Stomach smooth muscle (tissue), 2 donors: Measurements from ENCODE around the gene KRTCAP2.
"Not testable (repeated sequence)": the region's sequence is repeated elsewhere in the genome, so short reads cannot be mapped to it uniquely, and the experiment has no call there.

Source experiments
- H3K27ac ChIP-seq: one replicate; pipeline ENCODE4 v1.7.0; 2013; ENCODE audit warnings: mild to moderate bottlenecking, low read length, inconsistent platforms
- H3K27me3 ChIP-seq, 2 donors: one replicate each; pipeline ENCODE4 v1.7.0; 2013; ENCODE audit warnings: low read length in 2 of 2; ENCODE audit not compliant: insufficient read depth in 2 of 2, control insufficient read depth in 1 of 2
- H3K36me3 ChIP-seq, 2 donors: one replicate each; pipeline ENCODE4 v1.7.0; 2013; ENCODE audit warnings: low read length in 2 of 2; ENCODE audit not compliant: control insufficient read depth in 2 of 2, insufficient read depth in 2 of 2
- H3K4me1 ChIP-seq: one replicate; pipeline ENCODE4 v1.7.0; 2013; ENCODE audit warnings: low read length; ENCODE audit not compliant: control insufficient read depth, insufficient read depth
- H3K4me3 ChIP-seq, 2 donors: one replicate each; pipeline ENCODE4 v1.7.0; 2013; ENCODE audit warnings: low read length in 2 of 2
- H3K9ac ChIP-seq, 2 donors: one replicate each; pipeline ENCODE4 v1.7.0; 2013; ENCODE audit warnings: low read length in 2 of 2, mild to moderate bottlenecking in 1 of 2
- H3K9me3 ChIP-seq, 2 donors: one replicate each; pipeline ENCODE4 v1.7.0; 2013; ENCODE audit warnings: low read length in 2 of 2; ENCODE audit not compliant: control insufficient read depth in 2 of 2
- donor health status: healthy.
- donor health status: Pancreatic carcinoma.

The KRTCAP2 gene

DNA sequence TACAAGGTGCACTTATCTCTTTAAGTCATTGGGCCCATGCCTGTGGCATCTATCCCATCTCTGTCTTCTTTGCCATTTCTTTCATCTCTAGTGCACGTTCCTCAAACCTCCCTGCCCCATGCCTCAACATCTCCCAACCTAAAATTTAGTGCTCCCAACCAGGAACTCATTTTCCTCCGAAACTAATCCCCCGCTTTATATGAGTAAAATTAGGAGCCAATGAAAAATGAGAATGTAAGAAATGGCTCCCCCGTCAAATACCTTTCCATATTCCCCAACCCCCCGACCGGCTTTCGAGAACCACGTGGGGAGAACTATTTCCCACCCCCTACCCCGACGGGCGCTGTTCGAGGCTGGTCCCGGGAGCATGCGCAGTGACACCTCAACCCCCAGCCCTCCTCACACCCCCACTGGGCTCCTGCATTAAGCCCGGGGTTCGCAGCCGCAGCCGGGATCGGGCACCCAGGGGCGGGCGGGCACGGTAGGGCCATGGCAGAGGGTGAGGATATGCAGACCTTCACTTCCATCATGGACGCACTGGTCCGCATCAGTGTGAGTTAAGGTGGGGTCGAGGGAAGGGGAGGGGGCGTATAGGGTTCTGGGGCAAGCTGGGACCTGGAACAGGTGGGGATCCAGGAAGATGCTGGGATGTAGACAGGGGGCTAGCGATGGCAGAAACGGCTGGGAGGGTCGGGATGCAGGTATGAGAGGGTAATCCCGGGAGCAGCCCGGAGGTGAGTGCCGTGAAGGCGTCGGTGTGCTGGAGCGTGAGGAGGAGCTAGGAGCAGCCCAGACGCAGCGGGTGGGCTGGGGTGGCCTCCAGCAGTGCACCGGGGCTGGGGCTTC is 597 bp upstream of the KRTCAP2 start, which contains the start of gene TRIM46:
Gene TRIM46, plus strand, starts transcription at position 372 of the 846 bp plus-strand sequence. Its CDS starts 118 bp downstream, at position 490.
- H3K36me3 ChIP-seq, result peaks cover 15 to 17% of the 10 kb centered on the region in 2 donors
- peak within 1 kb of the TSS; percentile 85 to 93 for H3K4me3 ChIP-seq
- H3K27ac ChIP-seq, result peak within 1 kb of the TSS; percentile 93
- H3K9me3 ChIP-seq, result no peaks in the 10 kb centered on the region
- H3K27me3 ChIP-seq, result peaks cover 11 to 24% of the 10 kb centered on the region in 2 donors
- H3K9ac ChIP-seq, result peak within 1 kb of the TSS; percentile 91 to 96
- H3K4me1 ChIP-seq, result peaks cover 28% of the 10 kb centered on the region

DNA sequence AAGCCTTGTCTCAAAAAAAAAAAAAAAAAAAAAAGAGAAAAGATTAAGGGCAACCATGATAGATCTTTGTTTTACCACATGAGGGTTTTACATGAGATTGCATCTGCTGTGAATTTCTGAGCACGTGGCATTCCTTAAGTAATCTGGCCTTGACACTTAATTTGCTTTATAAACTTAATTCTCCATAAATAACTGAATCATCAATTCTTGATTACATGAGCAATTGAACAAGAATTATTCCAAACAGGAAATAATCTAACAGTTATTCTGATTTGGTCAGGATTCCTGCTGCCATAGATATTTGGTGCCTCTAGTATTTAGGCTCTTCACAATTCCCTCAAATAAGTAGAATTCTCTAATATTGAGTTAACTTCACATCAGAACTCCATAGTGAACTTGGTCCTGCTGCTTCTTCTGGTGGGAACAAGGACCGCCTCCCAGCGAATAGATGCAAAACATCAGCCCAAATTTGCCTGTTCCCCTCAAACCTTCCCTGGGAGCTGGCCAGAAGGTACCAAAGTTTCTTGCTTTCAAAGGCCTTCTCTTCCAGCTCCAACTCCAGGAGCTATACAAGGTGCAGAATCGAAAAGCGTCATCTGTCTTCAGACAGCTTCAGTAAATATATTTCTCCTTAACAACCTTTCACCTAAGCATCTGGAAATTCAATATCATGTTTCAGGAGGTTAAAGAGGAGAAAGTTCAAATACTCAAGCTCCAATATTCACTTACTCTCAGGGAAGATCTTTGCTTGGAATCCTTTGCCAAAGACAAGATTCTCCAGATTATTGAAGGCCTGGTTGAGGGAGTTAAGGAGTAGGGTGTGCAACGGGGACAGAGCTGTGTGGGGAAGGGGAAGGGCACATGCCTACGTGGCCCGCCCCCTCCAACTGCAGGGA is 1.0 kb downstream of the KRTCAP2 start:
- Histone ChIP-seq H3K4me1 (peaks cover 35% of the 10 kb centered on the region), H3K27ac (peak overlapping the region; percentile 93), H3K36me3 (peaks cover 17% of the 10 kb centered on the region in 2 donors), H3K9ac (peak overlapping the region; percentile 91 to 96), H3K27me3 (peaks cover 11 to 24% of the 10 kb centered on the region in 2 donors), H3K4me3 (peak overlapping the region; percentile 85 to 93), H3K9me3 (no peaks in the 10 kb centered on the region)

DNA sequence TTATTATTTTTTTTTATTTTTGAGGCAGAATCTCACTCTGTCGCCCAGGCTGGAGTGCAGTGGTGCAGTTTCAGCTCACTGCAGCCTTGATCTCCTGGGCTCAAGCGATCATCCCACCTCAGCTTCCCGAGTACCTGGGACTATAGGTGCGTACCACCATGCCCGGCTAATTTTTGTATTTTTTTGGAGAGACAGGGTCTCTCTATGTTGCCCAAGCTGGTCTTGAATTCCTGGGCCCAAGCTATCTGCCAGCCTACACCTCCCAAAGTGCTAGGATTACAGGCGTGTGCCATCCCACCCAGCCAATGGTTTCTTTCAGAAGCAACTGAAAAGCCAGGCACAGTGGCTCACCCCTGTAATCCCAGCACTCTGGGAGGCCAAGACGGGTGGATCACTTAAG is 2.3 kb downstream of the KRTCAP2 start:
- H3K36me3 ChIP-seq, result peaks cover 17% of the 10 kb centered on the region in 2 donors
- peaks cover 11 to 22% of the 10 kb centered on the region in 2 donors for H3K27me3 ChIP-seq
- no peak overlapping the region for H3K9ac ChIP-seq
- no peaks in the 10 kb centered on the region for H3K9me3 ChIP-seq
- no peak overlapping the region for H3K27ac ChIP-seq
- H3K4me3 ChIP-seq, result no peak overlapping the region
- peaks cover 33% of the 10 kb centered on the region for H3K4me1 ChIP-seq

- peaks cover 17% of the 10 kb centered on the region in 2 donors for H3K36me3 ChIP-seq
- H3K4me1 ChIP-seq, result peaks cover 33% of the 10 kb centered on the region
- H3K9me3 ChIP-seq, result no peaks in the 10 kb centered on the region
- H3K4me3 ChIP-seq, result no peak overlapping the region
- H3K27ac ChIP-seq, result no peak overlapping the region
- H3K27me3 ChIP-seq, result peaks cover 9 to 17% of the 10 kb centered on the region in 2 donors
- no peak overlapping the region for H3K9ac ChIP-seq
Measured at GRCh38 chr1:155170101-155170785, 2.9 kb downstream of the KRTCAP2 start.

DNA sequence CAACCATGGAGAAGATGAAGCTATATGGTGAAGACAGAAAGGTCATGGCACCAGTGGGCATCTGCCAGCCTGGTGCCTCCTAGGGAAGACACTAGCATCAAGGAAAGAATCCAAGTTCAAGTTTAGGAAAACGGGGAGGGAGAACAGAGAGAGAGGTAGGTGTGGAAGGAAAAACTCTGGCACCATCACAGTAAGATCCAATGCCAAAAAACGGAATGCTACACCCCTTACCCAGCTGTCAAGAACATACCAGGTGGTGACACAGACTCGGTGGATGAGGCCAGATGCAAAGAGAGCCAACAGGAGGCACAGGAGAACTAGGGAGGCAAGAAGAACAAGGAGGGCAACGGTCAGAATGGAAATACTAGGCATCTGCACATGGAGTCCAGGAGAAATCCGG is 3.6 kb downstream of the KRTCAP2 start:
- H3K27ac ChIP-seq, result no peak overlapping the region
- H3K9ac ChIP-seq, result no peak overlapping the region
- H3K4me1 ChIP-seq, result peaks cover 33% of the 10 kb centered on the region
- no peak overlapping the region for H3K4me3 ChIP-seq
- no peaks in the 10 kb centered on the region for H3K9me3 ChIP-seq
- H3K36me3 ChIP-seq, result peaks cover 17% of the 10 kb centered on the region in 2 donors
- H3K27me3 ChIP-seq, result peaks cover 3 to 12% of the 10 kb centered on the region in 2 donors

DNA sequence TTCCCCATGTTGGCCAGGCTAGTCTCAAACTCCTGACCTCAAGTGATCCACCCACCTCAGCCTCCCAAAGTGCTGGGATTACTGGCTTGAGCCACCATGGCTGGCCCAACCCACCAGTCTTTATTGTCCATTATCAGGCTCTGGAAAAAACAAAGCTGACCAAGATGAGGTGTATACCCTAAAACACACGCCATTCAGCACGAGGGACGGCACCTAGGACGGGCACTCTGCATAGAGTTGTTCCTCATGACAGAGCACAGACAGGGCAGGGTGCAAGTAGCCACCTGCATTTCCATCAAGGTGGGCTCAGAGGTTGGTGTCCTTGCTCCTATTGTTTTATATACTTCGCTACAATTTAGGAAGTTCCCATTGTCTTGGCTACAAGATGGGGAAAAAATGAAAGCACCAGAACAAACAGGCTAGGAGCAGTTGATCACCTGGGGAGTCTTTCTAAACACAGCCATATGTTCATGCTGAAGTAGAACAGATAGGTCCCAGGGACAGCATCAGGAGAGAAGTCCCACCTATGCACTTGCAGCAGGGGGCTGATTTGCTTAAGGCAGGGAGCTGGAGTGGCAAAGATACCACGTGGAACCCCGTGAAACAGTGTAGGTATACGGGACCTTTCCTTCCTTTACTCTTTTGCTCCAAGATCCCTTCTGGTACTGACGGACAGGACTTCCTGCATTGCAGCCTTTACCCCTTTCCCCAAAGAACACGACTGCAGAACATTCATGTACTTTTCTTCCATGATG is 4.5 kb downstream of the KRTCAP2 start:
- H3K4me3 ChIP-seq, result no peak overlapping the region
- peaks cover 17% of the 10 kb centered on the region in 2 donors for H3K36me3 ChIP-seq
- no peaks in the 10 kb centered on the region for H3K9me3 ChIP-seq
- no peak overlapping the region for H3K27ac ChIP-seq
- peaks cover 0 to 3% of the 10 kb centered on the region in 2 donors for H3K27me3 ChIP-seq
- H3K9ac ChIP-seq, result no peak overlapping the region
- peaks cover 28% of the 10 kb centered on the region for H3K4me1 ChIP-seq

DNA sequence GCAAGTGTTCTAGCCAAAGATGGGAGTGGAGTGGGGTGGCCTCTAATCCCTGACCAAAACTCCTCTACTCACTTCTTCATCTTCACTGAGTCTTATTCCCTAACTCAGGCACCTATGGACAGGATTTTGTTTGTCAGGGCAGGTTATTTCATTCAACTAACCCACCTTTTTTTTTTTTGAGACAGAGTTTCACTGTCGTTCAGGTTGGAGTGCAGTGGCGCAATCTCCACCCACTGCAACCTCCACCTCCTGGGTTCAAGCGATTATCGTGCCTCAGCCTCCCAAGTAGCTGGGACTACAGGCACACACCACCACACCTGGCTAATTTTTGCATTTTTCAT is 5.0 kb downstream of the KRTCAP2 start:
- Histone ChIP-seq H3K36me3 (peaks cover 17% of the 10 kb centered on the region in 2 donors), H3K9ac (peak overlapping the region in 1 of 2 donors; percentile 41), H3K4me3 (peak overlapping the region in 1 of 2 donors; percentile 41), H3K4me1 (peaks cover 23% of the 10 kb centered on the region)
- not testable (repeated sequence) for H3K27ac ChIP-seq, H3K27me3 ChIP-seq, H3K9me3 ChIP-seq

GRCh38 chr1:155167166-155168104 is 5.7 kb downstream of the KRTCAP2 start:
- H3K27me3 ChIP-seq, result no peaks in the 10 kb centered on the region
- peak overlapping the region; percentile 41 to 66 for H3K4me3 ChIP-seq
- H3K9me3 ChIP-seq, result no peaks in the 10 kb centered on the region
- H3K4me1 ChIP-seq, result peaks cover 19% of the 10 kb centered on the region
- peak overlapping the region; percentile 41 to 42 for H3K9ac ChIP-seq
- peaks cover 17% of the 10 kb centered on the region in 2 donors for H3K36me3 ChIP-seq
- H3K27ac ChIP-seq, result peak overlapping the region; percentile 11

DNA sequence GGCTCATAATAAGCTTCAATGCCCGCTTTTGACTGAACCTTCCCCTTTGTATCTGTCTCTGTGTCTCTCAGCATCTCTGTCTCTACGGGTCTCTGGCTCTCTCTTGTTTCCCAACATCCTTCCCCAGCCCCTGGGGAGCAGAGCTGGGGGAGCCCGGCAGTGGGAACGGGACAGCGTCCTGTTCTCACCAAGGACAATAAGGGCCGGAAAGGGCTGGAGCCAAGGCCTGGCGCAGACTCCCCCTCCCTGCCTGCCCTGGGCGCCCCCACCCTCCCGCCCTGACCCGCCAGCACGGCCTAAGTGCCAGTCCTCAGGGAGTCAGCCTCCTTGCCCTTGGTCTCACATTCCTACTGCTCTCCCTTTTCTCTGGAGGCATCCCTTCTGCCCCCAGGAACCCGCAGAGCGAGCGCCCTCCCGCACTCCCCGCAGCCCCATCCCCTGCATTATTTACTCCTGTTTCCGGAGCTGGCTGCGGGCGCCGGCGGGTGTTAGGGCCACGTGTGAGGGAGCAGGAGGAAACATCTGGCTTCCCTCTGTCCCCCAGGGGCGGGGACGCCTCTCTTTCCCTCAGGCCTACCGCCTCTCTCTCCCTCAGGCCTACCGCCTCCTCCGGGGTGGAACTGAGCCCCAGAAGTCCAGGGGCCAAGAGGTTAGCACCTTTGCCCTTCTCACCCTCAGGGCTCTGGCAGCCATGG is 6.5 kb downstream of the KRTCAP2 start:
- peaks cover 17% of the 10 kb centered on the region in 2 donors for H3K36me3 ChIP-seq
- peak overlapping the region; percentile 31 for H3K27ac ChIP-seq
- no peaks in the 10 kb centered on the region for H3K9me3 ChIP-seq
- H3K4me1 ChIP-seq, result peaks cover 13% of the 10 kb centered on the region
- H3K9ac ChIP-seq, result no peak overlapping the region
- peak overlapping the region in 1 of 2 donors; percentile 15 for H3K4me3 ChIP-seq
- H3K27me3 ChIP-seq, result no peaks in the 10 kb centered on the region
